Coronary artery (tissue), 2 donors: Measurements from ENCODE around the gene TUBG2.

ENCODE experiments used
- DNase-seq: peaks from one replicate; pipeline ENCODE4 v3.0.0-alpha.2; 2017; ENCODE audit warnings: low spot score
- H3K27ac ChIP-seq, 2 donors: fragments of 200-600 bp; sonication (generic); one replicate each; pipeline ENCODE4 v1.5.1; 2016 to 2019
- H3K4me3 ChIP-seq: fragments of 200-600 bp; sonication (generic); 2 replicates; pipeline ENCODE4 v1.5.1; 2016; ENCODE audit warnings: mild to moderate bottlenecking, moderate library complexity
- CTCF ChIP-seq: fragments of 200-600 bp; sonication (generic); IDR thresholded peaks from one replicate; pipeline ENCODE4 v1.5.1; 2019; ENCODE audit warnings: antibody characterized with exemption

Gene TUBG2

GRCh38 chr17:42680331-42680808, 21.3 kb downstream of the TUBG2 start:
- no peak for TF ChIP-seq CTCF
- Histone ChIP-seq H3K4me3 (peak overlapping the region; percentile 79), H3K27ac (peak overlapping the region; percentile 92 to 98)
- no peak for DNase-seq

GRCh38 chr17:42681976-42682721, 23.1 kb downstream of the TUBG2 start, which contains the start of gene CNTNAP1:
CNTNAP1 (plus strand) TSS chr17:42682531; CDS start chr17:42682830, 299 bp downstream.
- no peak for TF ChIP-seq CTCF

GRCh38 chr17:42682722-42683403, 23.8 kb downstream of the TUBG2 start:
- DNase-seq: no peak
- H3K27ac ChIP-seq: peak overlapping the region; percentile 4 to 79
- peak overlapping the region; percentile 77 for H3K4me3 ChIP-seq
- TF ChIP-seq CTCF: no peak

More at GRCh38 chr17:42681976-42682721, 23.1 kb downstream of the TUBG2 start, which contains the start of gene CNTNAP1:
- Histone ChIP-seq H3K27ac (peak within 1 kb of the TSS; percentile 4 to 79), H3K4me3 (peak within 1 kb of the TSS; percentile 77)
- DNase-seq: no peak

- no peak for DNase-seq
- TF ChIP-seq CTCF: no peak
- Histone ChIP-seq H3K4me3 (peak overlapping the region; percentile 77), H3K27ac (peak overlapping the region in 1 of 2 donors; percentile 79)
These were observed 24.4 kb downstream of the TUBG2 start for GRCh38 chr17:42683407-42684034.

- H3K4me3 ChIP-seq: no peak overlapping the region
- no peak for TF ChIP-seq CTCF
- DNase-seq: no peak
- no peak overlapping the region for H3K27ac ChIP-seq
These were observed 26.0 kb downstream of the TUBG2 start for GRCh38 chr17:42684929-42685556.

- no peak for TF ChIP-seq CTCF
- no peak for DNase-seq
- H3K27ac ChIP-seq: no peak overlapping the region
- no peak overlapping the region for H3K4me3 ChIP-seq
These were observed 26.7 kb downstream of the TUBG2 start for GRCh38 chr17:42685831-42686230.
